Measurements from ENCODE around the gene ILKAP.

DNA sequence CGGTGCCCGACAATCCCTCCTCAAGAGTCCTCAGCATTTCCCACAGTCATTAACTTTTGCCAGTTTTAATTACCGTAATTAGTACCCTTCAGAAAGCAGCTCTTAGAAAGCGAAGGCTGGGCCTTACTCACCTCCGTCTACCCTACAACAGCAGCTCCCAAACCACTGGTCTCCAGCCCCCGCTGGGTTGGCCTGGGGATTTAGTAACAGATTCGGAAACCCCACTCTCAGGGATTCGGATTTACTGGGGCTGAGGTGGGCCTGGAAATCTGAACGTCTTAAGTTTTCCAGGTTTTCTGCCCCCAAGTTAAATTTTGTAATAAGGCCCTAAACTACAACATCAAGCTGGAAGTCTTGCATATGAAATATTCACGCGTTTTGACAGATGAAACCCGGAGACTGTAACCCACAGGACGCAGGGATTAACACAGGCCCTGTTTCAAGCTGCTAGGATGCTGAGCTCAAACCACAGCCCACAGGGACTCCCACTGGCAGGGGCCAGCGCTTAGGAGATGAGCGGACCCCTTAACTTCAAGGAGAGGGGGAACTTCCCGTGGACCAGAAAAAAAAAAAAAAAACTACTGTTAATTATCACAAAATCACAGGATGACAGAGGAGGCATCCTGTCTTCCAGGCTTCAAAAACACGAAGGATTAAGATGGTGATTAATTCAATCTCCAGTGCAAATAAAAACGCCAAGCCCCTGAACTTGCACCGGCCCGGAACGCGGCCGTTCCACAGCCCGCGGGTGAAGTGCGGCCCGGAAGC is 985 bp downstream of the ILKAP start:
- TF ChIP-seq, protein P1, sequence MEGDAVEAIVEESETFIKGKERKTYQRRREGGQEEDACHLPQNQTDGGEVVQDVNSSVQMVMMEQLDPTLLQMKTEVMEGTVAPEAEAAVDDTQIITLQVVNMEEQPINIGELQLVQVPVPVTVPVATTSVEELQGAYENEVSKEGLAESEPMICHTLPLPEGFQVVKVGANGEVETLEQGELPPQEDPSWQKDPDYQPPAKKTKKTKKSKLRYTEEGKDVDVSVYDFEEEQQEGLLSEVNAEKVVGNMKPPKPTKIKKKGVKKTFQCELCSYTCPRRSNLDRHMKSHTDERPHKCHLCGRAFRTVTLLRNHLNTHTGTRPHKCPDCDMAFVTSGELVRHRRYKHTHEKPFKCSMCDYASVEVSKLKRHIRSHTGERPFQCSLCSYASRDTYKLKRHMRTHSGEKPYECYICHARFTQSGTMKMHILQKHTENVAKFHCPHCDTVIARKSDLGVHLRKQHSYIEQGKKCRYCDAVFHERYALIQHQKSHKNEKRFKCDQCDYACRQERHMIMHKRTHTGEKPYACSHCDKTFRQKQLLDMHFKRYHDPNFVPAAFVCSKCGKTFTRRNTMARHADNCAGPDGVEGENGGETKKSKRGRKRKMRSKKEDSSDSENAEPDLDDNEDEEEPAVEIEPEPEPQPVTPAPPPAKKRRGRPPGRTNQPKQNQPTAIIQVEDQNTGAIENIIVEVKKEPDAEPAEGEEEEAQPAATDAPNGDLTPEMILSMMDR (IDR thresholded peaks at IDR 0.05) = no peak
- no peak for TF ChIP-seq POLR2A (IDR thresholded peaks at IDR 0.05)
